ENCODE data around the gene PRDM16. TPM values are rescaled to one million over a fixed set of nuclear protein-coding genes. Genes with fewer than 3 reads are reported as not detected.
A peak's percentile ranks its signal among the peaks of the same experiment; 100 is the strongest.

PRDM16 gene
- total RNA-seq, 1 experiment from 2014 or later, result 0.04 TPM

DNA sequence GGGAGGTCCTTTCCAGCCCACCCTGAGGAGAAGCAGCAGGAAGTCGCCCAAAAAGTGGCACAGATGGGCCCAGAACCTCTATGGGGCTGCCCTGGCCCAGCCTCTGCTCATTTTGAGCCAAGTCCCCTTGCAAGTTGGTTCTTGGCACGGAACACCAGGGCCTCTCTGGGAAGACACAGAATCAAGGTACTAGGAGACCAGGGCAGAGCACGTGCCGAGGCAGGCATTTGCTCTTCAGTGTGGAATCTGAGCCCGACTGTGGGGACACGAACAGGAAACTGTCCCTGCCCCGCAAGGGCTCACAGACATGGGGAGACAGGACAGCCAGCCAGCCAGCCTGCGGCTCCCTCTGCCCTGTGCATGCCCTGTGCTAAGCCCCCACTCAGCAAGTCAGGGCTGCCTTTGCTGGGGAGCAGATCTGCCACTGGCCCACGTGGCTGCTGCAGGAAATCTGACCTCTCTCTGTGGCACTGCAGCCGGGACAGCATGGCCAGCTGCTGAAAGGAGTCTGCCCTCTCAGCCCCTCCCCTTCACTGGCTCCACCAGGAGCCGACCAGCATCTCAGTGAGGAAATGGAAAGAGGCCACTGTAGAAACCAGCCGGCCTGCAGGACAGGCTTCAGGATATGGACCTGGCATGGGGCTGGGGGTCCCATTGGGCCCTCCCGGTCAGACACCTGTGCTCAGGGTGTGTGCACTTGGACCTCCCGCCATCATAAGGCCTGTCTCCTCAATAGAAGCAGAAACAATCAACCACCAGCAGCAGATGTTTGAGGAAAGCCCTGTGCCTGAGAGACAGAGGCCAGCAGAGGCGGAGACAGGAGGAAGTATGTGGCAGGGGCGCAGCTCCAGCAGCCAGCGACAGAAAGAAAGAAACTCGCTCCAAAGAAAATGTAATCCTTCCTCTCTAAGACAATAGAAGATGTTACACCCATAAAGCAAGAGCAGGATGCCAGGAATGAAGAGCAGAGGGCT lies 389.2 kb downstream of the PRDM16 start:
- H3K9ac ChIP-seq (ENCODE audit: low read length), result no peak overlapping the region
- intact Hi-C loops (cut with micrococcal nuclease), result no loop called here
- ChIA-PET POLR2A (ENCODE audit: unreplicated experiment) (no interaction called here), CTCF (no interaction called here)
- no peaks in the 10 kb centered on the region for H3F3A ChIP-seq (ENCODE audit: low read length, unreplicated experiment)
- no peak overlapping the region for H2AFZ ChIP-seq (ENCODE audit: low read length)
- no peak overlapping the region for H3K4me3 ChIP-seq (ENCODE audit: low read length)
- H3K79me2 ChIP-seq (ENCODE audit: low read length), result peaks cover 19% of the 10 kb centered on the region
- no peaks in the 10 kb centered on the region for H4K20me1 ChIP-seq (ENCODE audit: low read length)
- no peak overlapping the region for H3K27ac ChIP-seq (ENCODE audit: low read length)
- H3K36me3 ChIP-seq (ENCODE audit: low read depth, low read length), result no peaks in the 10 kb centered on the region
- H3K4me2 ChIP-seq (ENCODE audit: low read length), result no peak overlapping the region
- TF ChIP-seq EZH2phosphoT487 (IDR thresholded peaks at IDR 0.05; ENCODE audit: borderline replicate concordance, low read length), result no peak
- no peaks in the 10 kb centered on the region for H3K9me3 ChIP-seq (ENCODE audit: low read length)
- H3K4me1 ChIP-seq (ENCODE audit: insufficient read depth, low read length), result peaks cover 36% of the 10 kb centered on the region
- ATAC-seq, result no peak
- H3K9me2 ChIP-seq (replicated peaks; ENCODE audit: low read length), result no peaks in the 10 kb centered on the region
- DNase-seq, result no peak
- no TSS peak for BruUV-seq (replicated peaks)
- H3K27me3 ChIP-seq (ENCODE audit: low read length), result no peaks in the 10 kb centered on the region

DNA sequence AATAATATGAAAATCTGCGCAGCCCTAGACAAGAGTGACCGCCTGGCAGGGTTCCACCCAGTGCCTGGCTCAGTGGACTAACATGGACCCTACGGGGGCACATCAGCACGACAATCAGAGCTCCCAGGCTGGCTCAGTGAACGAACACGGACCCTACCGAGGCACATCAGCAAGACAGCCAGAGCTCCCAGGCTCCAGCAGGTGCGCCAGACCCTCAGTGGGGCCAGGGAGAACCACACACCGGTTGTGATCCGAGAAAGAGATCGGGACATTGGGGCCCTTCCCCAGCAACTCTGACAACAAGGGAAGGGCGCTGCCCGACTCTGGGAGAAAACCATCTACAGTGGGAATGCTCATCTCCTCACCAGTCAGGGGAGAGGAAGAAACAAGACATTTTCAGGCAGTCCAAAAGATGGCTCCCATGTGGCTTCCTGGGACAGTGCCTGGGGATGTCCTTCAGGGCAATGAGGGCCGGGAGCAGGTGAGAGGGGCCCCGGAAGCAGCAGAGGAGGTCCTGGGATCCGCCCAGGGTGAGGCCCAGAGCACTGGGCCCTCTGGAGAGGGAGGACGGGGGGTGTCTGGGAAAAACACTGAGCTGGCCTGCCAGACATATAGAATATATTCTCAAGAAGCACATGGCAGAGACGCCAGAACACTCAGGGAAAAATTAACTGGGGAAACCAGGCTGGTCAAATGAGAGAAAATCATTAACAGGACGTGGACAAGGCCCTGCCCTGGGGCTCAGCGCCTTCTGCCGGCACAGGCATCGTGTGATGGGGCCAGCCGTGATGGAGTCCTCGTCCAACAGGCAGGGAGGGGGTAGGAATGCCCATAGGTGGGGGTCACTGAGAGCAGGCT lies 390.3 kb downstream of the PRDM16 start:
- Histone ChIP-seq H3K9ac (ENCODE audit: low read length) (no peak overlapping the region), H3K27ac (ENCODE audit: low read length) (peak overlapping the region; percentile 23; the same call in 1 of the 2 replicates), H3K27me3 (ENCODE audit: low read length) (no peaks in the 10 kb centered on the region), H2AFZ (ENCODE audit: low read length) (no peak overlapping the region), H4K20me1 (ENCODE audit: low read length) (no peaks in the 10 kb centered on the region), H3K9me3 (ENCODE audit: low read length) (no peaks in the 10 kb centered on the region), H3K4me1 (ENCODE audit: insufficient read depth, low read length) (peaks cover 26% of the 10 kb centered on the region), H3F3A (ENCODE audit: low read length, unreplicated experiment) (no peaks in the 10 kb centered on the region), H3K4me2 (ENCODE audit: low read length) (0 out of 2 replicates have a peak overlapping the region, but pooled peaks have one; percentile 22), H3K9me2 (replicated peaks; ENCODE audit: low read length) (no peaks in the 10 kb centered on the region), H3K4me3 (ENCODE audit: low read length) (no peak overlapping the region), H3K36me3 (ENCODE audit: low read depth, low read length) (no peaks in the 10 kb centered on the region), H3K79me2 (ENCODE audit: low read length) (peaks cover 19% of the 10 kb centered on the region)
- no TSS peak for BruUV-seq (replicated peaks)
- intact Hi-C loops (cut with micrococcal nuclease), result no loop called here
- no peak for TF ChIP-seq EZH2 (IDR thresholded peaks at IDR 0.05; ENCODE audit: low read length, unreplicated experiment)
- TF ChIP-seq EZH2phosphoT487 (IDR thresholded peaks at IDR 0.05; ENCODE audit: borderline replicate concordance, low read length), result no peak
- TF ChIP-seq, protein P1, sequence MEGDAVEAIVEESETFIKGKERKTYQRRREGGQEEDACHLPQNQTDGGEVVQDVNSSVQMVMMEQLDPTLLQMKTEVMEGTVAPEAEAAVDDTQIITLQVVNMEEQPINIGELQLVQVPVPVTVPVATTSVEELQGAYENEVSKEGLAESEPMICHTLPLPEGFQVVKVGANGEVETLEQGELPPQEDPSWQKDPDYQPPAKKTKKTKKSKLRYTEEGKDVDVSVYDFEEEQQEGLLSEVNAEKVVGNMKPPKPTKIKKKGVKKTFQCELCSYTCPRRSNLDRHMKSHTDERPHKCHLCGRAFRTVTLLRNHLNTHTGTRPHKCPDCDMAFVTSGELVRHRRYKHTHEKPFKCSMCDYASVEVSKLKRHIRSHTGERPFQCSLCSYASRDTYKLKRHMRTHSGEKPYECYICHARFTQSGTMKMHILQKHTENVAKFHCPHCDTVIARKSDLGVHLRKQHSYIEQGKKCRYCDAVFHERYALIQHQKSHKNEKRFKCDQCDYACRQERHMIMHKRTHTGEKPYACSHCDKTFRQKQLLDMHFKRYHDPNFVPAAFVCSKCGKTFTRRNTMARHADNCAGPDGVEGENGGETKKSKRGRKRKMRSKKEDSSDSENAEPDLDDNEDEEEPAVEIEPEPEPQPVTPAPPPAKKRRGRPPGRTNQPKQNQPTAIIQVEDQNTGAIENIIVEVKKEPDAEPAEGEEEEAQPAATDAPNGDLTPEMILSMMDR (conservative IDR thresholded peaks at IDR 0.05; ENCODE audit: low read depth, low read length), result no peak
- no peak for DNase-seq
- CTCF ChIA-PET, result no interaction called here
- POLR2A ChIA-PET (ENCODE audit: unreplicated experiment), result no interaction called here
- no peak for ATAC-seq

DNA sequence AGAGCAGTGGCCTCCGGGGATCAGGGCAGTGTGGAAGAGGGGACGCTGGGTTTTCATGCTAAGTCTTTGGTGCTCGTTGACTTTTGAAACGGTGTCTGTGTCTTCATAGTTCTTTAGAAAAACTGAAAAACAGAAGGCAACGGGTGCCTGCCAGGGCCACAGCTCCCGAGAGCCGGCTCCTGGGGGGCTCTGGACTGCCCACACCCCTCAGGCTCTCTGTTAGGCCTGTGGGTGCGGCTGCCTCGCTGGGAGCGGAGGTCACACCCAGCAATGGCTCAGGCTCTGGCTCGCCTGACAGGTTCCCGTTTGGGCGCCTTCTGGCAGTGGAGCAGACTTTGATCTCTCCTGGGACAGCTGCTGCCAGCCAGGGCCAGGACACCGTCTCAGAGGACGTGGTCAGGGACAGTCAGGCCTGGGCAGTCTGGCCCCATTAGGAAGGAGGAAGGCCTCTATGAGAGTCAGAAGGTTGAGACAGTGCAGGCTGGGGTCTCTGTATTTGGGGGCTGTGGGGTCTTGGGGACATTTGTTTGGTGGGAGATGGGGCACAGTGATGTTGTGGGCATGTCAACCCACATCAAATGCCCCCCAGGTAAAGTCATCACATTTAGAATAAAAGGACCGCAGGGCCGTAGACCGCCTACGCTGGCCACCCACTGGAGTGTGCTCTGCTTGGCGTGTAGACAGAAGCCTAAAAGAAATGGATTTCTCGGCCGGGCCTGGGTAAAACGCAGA lies 391.1 kb downstream of the PRDM16 start:
- Histone ChIP-seq H3K27me3 (ENCODE audit: low read length) (no peaks in the 10 kb centered on the region), H3K9me3 (ENCODE audit: low read length) (no peaks in the 10 kb centered on the region), H3K4me1 (ENCODE audit: insufficient read depth, low read length) (peaks cover 24% of the 10 kb centered on the region), H3K79me2 (ENCODE audit: low read length) (peaks cover 16% of the 10 kb centered on the region), H3K9ac (ENCODE audit: low read length) (no peak overlapping the region), H3K4me2 (ENCODE audit: low read length) (peak overlapping the region; percentile 22), H2AFZ (ENCODE audit: low read length) (no peak overlapping the region), H3K36me3 (ENCODE audit: low read depth, low read length) (no peaks in the 10 kb centered on the region), H3K4me3 (ENCODE audit: low read length) (no peak overlapping the region), H3K9me2 (replicated peaks; ENCODE audit: low read length) (no peaks in the 10 kb centered on the region), H4K20me1 (ENCODE audit: low read length) (no peaks in the 10 kb centered on the region), H3F3A (ENCODE audit: low read length, unreplicated experiment) (no peaks in the 10 kb centered on the region), H3K27ac (ENCODE audit: low read length) (peak overlapping the region; percentile 23; the same call in 1 of the 2 replicates)
- intact Hi-C loops (cut with micrococcal nuclease), result no loop called here
- DNase-seq (peak; percentile 64), ATAC-seq (peak; percentile 76)
- CTCF ChIA-PET, result no interaction called here
- POLR2A ChIA-PET (ENCODE audit: unreplicated experiment), result no interaction called here
- TF ChIP-seq, protein P1 (conservative IDR thresholded peaks at IDR 0.05; ENCODE audit: low read depth, low read length), result no peak
- no peak for TF ChIP-seq EZH2phosphoT487 (IDR thresholded peaks at IDR 0.05; ENCODE audit: borderline replicate concordance, low read length)
- TF ChIP-seq EZH2 (IDR thresholded peaks at IDR 0.05; ENCODE audit: low read length, unreplicated experiment), result no peak
- BruUV-seq (replicated peaks), result no TSS peak
